SW480 (cell line): ENCODE data around the gene ELOA.
"Not testable (repeated sequence)": the region's sequence is repeated elsewhere in the genome, so short reads cannot be mapped to it uniquely, and the experiment has no call there.

ENCODE experiments used
- DNase-seq: peaks from one replicate; pipeline ENCODE4 v3.0.0-alpha.2; 2016; ENCODE audit warnings: low spot score

Gene ELOA

GRCh38 chr1:23743287-23744152 lies at the start of gene ELOA:
Gene ELOA (plus strand): TSS chr1:23743471. CDS start chr1:23743504, 33 bp downstream.
- DNase-seq: peak; percentile 56

- DNase-seq: no peak
These were observed 49.7 kb upstream of the ELOA start for GRCh38 chr1:23693599-23693998.

GRCh38 chr1:23694371-23694770 lies 48.9 kb upstream of the ELOA start:
- no peak for DNase-seq

GRCh38 chr1:23695667-23696066 lies 47.6 kb upstream of the ELOA start:
- DNase-seq: no peak

- no peak for DNase-seq
These were observed 46.8 kb upstream of the ELOA start for GRCh38 chr1:23696335-23696989.

GRCh38 chr1:23698466-23698865 lies 44.8 kb upstream of the ELOA start:
- DNase-seq: no peak

- no peak for DNase-seq
These were observed 43.7 kb upstream of the ELOA start for GRCh38 chr1:23699280-23700179.

GRCh38 chr1:23701310-23701709 lies 42.0 kb upstream of the ELOA start:
- DNase-seq: no peak

- no peak for DNase-seq
These were observed 41.3 kb upstream of the ELOA start for GRCh38 chr1:23701996-23702395.

- no peak for DNase-seq
These were observed 38.3 kb upstream of the ELOA start for GRCh38 chr1:23704834-23705495.

GRCh38 chr1:23709229-23709628 lies 34.0 kb upstream of the ELOA start:
- no peak for DNase-seq

- peak; percentile 68 for DNase-seq
These were observed 24.8 kb upstream of the ELOA start for GRCh38 chr1:23718482-23718881.

GRCh38 chr1:23719162-23719820 lies 24.0 kb upstream of the ELOA start:
- no peak for DNase-seq

GRCh38 chr1:23720256-23720995 lies 22.8 kb upstream of the ELOA start:
- no peak for DNase-seq

- no peak for DNase-seq
These were observed 20.6 kb upstream of the ELOA start for GRCh38 chr1:23722652-23723051.

GRCh38 chr1:23726686-23727085 lies 16.6 kb upstream of the ELOA start:
- no peak for DNase-seq

- no peak for DNase-seq
These were observed 15.9 kb upstream of the ELOA start for GRCh38 chr1:23727362-23727811.

GRCh38 chr1:23732363-23733224 lies 10.7 kb upstream of the ELOA start:
- DNase-seq: peak; percentile 7

GRCh38 chr1:23733281-23733680 lies 10.0 kb upstream of the ELOA start:
- DNase-seq: not testable (repeated sequence)
